Muscle layer of colon (tissue), 2 donors: Measurements from ENCODE around the gene PKM.
"Not testable (repeated sequence)": the region's sequence is repeated elsewhere in the genome, so short reads cannot be mapped to it uniquely, and the experiment has no call there.

Experiments
- H3K27ac ChIP-seq: one replicate; pipeline ENCODE4 v1.7.0; 2013; ENCODE audit warnings: low read depth, mild to moderate bottlenecking, low read length, moderate library complexity
- H3K27me3 ChIP-seq, 2 donors: one replicate each; pipeline ENCODE4 v1.7.0; 2013; ENCODE audit warnings: low read length in 2 of 2, mild to moderate bottlenecking in 2 of 2; ENCODE audit not compliant: insufficient read depth in 2 of 2, control insufficient read depth in 1 of 2
- H3K36me3 ChIP-seq: one replicate; pipeline ENCODE4 v1.7.0; 2013; ENCODE audit warnings: mild to moderate bottlenecking, low read length; ENCODE audit not compliant: insufficient read depth
- H3K4me1 ChIP-seq: one replicate; pipeline ENCODE4 v1.7.0; 2013; ENCODE audit warnings: mild to moderate bottlenecking, low read length; ENCODE audit not compliant: insufficient read depth
- H3K4me3 ChIP-seq, 2 donors: one replicate each; pipeline ENCODE4 v1.7.0; 2013; ENCODE audit warnings: low read length in 2 of 2, low read depth in 1 of 2, mild to moderate bottlenecking in 1 of 2, moderate library complexity in 1 of 2
- H3K9ac ChIP-seq: one replicate; pipeline ENCODE4 v1.7.0; 2013; ENCODE audit warnings: low read length
- H3K9me3 ChIP-seq: one replicate; pipeline ENCODE4 v1.7.0; 2013; ENCODE audit warnings: mild to moderate bottlenecking, low read length
- donor health status: abdominal sarcoma.
- donor health status: Adenocarcinoma of cecum.

Gene PKM

DNA sequence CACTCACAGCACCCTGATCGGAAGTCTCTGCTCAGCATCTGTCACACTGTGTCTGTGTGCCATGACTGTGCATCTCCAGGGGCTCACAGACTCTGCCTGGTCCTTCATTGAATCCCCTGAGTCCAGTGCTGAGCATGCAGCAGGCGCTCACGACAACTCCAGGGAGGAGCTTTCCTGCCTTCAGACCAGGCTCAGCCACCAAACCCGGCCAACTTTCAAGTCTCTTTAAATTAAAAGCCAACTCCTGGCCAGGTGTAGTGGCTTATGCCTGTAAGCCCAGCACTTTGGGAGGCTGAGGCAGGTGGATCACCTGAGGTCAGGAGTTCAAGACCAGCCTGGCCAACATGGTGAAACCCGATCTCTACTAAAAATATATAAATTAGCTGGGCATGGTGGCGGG lies 57.6 kb downstream of the PKM start:
- Histone ChIP-seq H3K4me1 (no peaks in the 10 kb centered on the region), H3K4me3 (no peak overlapping the region), H3K27me3 (no peaks in the 10 kb centered on the region), H3K27ac (no peak overlapping the region), H3K36me3 (no peaks in the 10 kb centered on the region), H3K9ac (no peak overlapping the region), H3K9me3 (no peaks in the 10 kb centered on the region)

DNA sequence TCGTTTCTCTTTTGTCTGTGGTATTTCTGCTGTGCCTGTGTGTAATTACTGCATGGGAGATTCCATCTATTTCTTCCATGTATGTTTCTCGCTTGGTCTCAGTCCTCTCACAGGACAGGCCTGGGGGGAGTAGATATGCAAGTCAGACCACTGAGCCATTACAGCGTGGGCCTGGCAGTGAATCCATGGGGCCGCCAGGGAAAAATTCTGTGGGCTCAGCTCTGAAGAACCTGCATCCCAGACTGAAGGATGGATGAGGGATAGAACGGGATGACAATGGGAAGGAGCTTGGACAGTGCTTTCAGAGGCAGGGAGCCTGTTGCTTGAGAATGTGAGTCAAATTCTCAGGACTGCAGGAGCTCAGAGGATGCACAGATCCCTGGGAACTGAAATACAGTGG lies 58.2 kb downstream of the PKM start:
- no peaks in the 10 kb centered on the region for H3K36me3 ChIP-seq
- no peak overlapping the region for H3K27ac ChIP-seq
- H3K4me1 ChIP-seq: no peaks in the 10 kb centered on the region
- no peaks in the 10 kb centered on the region for H3K27me3 ChIP-seq
- H3K9me3 ChIP-seq: no peaks in the 10 kb centered on the region
- H3K9ac ChIP-seq: no peak overlapping the region
- H3K4me3 ChIP-seq: no peak overlapping the region

DNA sequence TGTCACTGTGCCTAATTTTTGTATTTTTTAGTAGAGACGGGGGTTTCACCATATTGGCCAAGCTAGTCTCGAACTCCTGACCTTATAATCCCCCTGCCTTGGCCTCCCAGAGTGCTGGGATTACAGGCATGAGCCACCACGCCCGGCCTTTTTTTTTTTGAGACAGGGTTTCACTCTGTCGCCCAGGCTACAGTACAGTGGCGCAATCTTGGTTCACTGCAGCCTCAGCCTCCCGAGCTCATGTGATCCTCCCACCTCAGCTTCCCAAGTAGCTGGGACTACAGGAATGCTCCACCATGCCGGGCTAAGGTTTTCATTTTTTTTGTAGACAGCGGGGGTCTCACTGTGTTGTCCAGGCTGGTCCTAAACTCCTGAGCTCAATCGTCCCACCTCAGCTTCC lies 59.0 kb downstream of the PKM start:
- not testable (repeated sequence) for H3K27me3 ChIP-seq, H3K36me3 ChIP-seq, H3K27ac ChIP-seq, H3K9me3 ChIP-seq, H3K9ac ChIP-seq, H3K4me1 ChIP-seq, H3K4me3 ChIP-seq

DNA sequence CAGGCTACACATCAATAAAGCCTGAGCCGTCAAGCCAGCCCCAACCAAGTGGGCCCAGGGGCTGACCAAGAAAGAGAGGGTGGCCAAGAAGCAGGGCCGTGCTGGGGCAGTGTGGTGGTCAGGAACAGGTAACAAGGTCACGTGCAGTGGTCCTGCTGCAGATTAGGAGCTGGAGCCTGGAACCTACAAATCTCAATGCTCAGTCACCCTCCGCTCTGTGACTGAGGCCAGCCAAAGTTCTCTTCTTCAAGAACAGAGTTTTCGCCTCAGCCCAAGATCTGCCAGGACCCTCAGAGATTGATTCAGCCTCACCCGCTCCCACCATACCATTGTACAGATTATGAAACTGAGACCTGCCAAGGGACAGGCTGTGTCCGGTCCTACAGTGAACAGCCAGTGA lies 60.3 kb downstream of the PKM start:
- no peak overlapping the region for H3K4me3 ChIP-seq
- H3K9ac ChIP-seq: no peak overlapping the region
- no peak overlapping the region for H3K27ac ChIP-seq

DNA sequence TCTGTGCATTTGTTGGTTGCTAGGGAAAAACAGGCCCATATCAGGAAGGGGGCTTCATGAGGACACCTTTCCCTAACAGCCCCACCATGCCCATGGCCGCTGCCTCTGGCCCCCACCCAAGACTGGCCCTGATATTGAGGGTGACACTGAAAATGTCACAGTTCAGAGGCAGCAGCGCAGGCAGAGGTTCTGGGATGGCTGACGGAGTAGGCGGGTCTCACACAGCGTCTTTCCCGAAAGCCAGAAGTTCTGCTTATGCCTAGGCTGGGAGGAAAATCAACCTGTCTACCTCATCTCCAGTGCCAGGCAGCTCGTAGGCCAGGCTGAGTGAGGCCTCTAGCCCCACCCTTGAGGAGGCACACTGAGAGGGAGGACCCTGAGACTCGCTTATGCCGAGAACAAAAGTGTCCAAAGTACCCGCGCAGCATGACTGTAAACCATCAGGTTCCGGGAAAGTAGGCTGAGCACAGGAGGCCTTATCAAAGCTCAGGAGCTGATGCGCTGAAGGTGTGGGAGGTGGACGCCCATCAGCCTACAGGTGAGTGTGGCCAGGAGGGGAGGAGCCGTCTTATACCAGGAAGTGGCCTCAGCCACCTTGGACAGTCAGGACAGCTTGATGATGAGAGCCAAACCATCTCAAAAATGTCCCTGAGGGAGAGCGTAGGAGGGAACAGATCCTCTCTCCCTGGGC lies 60.9 kb downstream of the PKM start:
- Histone ChIP-seq H3K27me3 (no peaks in the 10 kb centered on the region), H3K4me1 (no peaks in the 10 kb centered on the region)

More for the DNA sequence above, 60.3 kb downstream of the PKM start:
- H3K4me1 ChIP-seq: no peaks in the 10 kb centered on the region
- H3K36me3 ChIP-seq: no peaks in the 10 kb centered on the region
- no peaks in the 10 kb centered on the region for H3K27me3 ChIP-seq
- H3K9me3 ChIP-seq: no peaks in the 10 kb centered on the region

DNA sequence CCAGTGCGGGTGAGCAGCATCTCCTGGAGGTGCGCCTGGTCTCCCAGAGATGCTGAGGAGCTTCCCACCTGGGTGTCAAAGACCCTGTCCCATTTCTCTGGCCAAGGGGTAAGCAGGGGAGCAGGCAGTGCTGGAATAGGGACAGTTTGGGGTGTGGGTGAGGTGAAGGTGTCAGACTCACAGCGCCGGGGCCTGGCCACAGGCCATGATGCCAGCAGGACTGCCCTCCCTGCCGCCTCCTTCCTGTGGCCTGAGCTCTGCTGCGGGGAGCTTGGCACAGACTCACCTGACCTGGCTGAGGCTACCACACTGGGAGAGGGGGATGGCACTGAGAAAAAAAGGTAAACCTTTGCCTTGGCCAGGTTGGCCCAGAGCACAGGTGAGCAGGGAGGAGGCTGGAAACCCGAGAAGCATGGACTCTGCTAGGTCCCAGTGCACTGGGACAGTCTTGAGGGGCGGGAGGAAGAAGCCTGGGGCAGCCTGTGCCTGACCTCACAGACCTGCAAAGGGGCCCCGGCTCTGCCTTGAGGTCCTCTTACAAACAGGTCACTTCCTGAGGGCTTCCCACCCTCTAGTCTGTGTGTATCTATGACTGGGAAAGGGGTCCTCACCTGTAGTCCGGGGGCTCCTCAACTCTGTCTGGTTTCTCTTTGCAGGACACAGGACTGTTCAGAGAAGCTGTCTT lies 61.6 kb downstream of the PKM start:
- Histone ChIP-seq H3K9me3 (no peaks in the 10 kb centered on the region), H3K4me3 (no peak overlapping the region), H3K36me3 (no peaks in the 10 kb centered on the region), H3K27me3 (no peaks in the 10 kb centered on the region), H3K4me1 (no peaks in the 10 kb centered on the region), H3K27ac (no peak overlapping the region), H3K9ac (no peak overlapping the region)

More for the DNA sequence above, 60.9 kb downstream of the PKM start:
- Histone ChIP-seq H3K27ac (no peak overlapping the region), H3K9me3 (no peaks in the 10 kb centered on the region), H3K4me3 (no peak overlapping the region), H3K36me3 (no peaks in the 10 kb centered on the region), H3K9ac (no peak overlapping the region)

DNA sequence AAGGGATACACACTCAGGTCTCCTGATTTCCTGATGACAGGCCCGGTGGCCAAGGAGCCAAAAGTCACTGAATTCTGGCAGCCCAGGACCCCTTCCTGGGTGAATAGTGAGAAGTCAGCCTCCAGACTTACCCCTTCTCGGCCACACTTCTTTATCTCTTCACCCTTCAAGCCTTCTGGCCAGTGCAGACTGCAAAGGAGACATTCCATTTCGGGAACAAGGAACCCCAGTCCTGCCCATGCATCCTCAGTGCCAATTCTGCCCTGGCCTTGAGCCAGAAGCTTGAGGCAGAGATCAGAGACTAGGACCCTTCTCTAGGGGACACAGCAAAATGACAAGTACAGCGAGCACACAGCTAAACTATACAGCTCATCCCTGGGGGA lies 62.2 kb downstream of the PKM start:
- no peak overlapping the region for H3K9ac ChIP-seq
- H3K36me3 ChIP-seq: no peaks in the 10 kb centered on the region
- no peak overlapping the region for H3K4me3 ChIP-seq
- H3K27ac ChIP-seq: no peak overlapping the region
- H3K4me1 ChIP-seq: no peaks in the 10 kb centered on the region
- no peaks in the 10 kb centered on the region for H3K9me3 ChIP-seq
- no peaks in the 10 kb centered on the region for H3K27me3 ChIP-seq

DNA sequence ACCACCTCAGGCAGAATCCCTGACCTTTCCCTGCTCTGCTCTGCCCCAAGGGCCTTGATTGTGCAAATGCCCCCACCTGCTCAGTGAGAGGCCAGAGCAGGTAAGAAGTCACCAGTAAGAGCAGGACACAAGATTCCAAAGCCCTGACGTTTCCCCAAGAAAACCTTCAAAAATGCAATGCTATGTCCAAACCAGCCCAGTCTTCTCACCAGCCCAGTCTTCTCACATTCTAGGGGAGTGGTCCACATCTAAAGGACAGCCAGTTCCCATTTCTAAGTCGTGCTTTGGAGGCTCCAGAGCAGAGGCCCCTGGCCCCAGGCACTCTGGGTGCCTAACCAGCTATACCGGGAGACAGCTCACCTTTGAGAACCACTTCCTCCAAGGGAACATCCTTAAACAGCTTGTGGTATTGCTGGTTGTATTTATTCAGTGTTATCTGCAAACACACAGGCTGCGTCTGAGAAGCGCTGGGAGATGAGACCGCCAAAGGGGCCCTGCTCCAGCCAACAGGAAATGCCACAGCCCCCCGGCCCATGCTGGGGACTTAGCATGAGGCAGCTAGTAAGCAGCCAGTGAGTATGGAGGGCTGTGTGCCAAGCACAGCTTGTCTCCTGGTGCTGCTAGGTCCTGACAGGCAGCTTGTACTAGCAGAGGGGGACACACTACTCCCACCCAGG lies 62.7 kb downstream of the PKM start:
- no peaks in the 10 kb centered on the region for H3K4me1 ChIP-seq
- H3K36me3 ChIP-seq: no peaks in the 10 kb centered on the region
- no peak overlapping the region for H3K27ac ChIP-seq
- no peaks in the 10 kb centered on the region for H3K27me3 ChIP-seq
- H3K9ac ChIP-seq: no peak overlapping the region
- H3K4me3 ChIP-seq: no peak overlapping the region
- no peaks in the 10 kb centered on the region for H3K9me3 ChIP-seq

DNA sequence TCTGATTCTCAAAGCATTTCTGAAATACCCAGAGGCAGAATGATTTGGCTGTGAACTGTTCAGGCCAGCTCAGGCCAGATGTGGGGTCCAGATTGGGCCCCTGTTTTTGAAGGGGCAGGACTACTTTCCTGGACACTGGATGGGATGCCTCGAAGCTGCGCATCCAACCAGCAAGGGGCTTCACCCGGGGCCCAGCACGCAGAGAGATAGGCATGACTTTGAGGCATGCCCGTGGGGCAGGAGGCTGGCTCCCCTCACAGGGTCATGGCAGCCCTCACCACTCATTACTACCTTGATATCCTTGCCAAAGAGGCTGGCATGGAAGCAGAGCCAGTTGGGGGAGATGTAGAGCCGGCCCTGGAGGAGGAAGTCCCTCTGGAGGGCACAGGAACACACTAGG lies 63.5 kb downstream of the PKM start:
- no peaks in the 10 kb centered on the region for H3K27me3 ChIP-seq
- H3K36me3 ChIP-seq: no peaks in the 10 kb centered on the region
- H3K4me1 ChIP-seq: no peaks in the 10 kb centered on the region
- H3K27ac ChIP-seq: no peak overlapping the region
- no peak overlapping the region for H3K4me3 ChIP-seq
- no peak overlapping the region for H3K9ac ChIP-seq
- no peaks in the 10 kb centered on the region for H3K9me3 ChIP-seq

DNA sequence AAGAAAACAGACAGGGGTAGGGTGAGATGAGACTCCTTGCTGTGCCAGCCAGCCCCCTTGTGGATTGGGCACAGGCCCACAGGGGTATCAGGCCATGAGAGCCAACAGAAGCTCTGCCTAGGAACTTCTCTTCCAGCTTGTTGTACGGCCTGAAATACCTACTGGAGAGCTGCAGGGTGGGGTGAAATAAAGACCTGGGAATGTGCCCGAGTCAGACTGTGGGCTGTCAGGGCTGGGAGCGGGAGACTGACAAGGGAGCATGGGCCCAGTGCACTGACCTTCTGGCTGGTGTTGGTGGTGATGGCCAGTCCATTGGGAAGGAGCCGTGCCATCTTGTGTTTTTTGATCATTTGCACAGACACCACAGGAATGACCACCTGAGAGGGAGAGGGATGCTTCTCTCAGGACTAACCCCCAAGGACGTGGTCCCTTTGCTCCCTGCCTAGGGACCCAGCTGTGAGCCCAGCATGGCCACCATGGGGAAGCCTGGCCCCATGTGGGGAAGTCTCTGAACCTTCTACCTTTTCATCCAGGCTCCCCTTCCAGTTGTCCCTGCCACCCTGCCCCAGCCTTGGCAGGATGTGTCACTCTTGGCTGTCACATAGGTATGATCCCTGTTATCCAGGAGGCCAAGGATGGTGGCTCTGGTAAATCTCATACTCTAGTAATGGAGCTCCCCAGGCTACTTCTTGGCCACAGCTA lies 64.1 kb downstream of the PKM start:
- Histone ChIP-seq H3K9me3 (no peaks in the 10 kb centered on the region), H3K4me3 (no peak overlapping the region), H3K36me3 (no peaks in the 10 kb centered on the region), H3K27me3 (no peaks in the 10 kb centered on the region), H3K9ac (no peak overlapping the region), H3K27ac (no peak overlapping the region), H3K4me1 (no peaks in the 10 kb centered on the region)

DNA sequence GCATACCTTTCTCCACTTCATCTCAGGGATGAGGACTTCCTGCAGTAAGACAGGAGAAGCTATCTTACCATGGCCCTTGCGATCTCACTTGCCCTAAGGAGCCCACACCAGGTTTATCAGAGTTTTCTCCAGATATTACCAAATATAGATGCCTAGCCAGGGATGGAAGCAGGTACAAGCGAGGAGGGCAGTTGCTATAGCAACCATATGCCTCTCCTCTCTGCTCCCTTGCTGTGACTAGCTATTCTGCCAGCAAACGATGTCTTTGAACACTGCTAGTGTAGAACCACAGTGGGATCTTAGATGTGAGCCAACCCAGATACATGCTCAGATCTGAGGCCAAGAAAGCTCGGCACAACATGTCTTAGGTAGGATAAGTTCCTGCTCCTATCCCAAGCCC lies 67.3 kb downstream of the PKM start:
- Histone ChIP-seq H3K9ac (no peak overlapping the region), H3K36me3 (no peaks in the 10 kb centered on the region), H3K4me1 (no peaks in the 10 kb centered on the region), H3K9me3 (no peaks in the 10 kb centered on the region), H3K27me3 (no peaks in the 10 kb centered on the region), H3K27ac (no peak overlapping the region), H3K4me3 (no peak overlapping the region)
